Testis (tissue), 3 donors: ENCODE data around the gene EIPR1. TPM values are rescaled to one million over a fixed set of nuclear protein-coding genes. Genes with fewer than 3 reads are reported as not detected.

ENCODE experiments used
- DNase-seq: peaks from one replicate; pipeline ENCODE4 v3.0.0-alpha.2; 2019
- H3K27ac ChIP-seq, 2 donors: fragments of 200-600 bp; sonication (generic); one replicate each; pipeline ENCODE4 v1.5.1; 2019
- H3K27me3 ChIP-seq: fragments of 200-600 bp; sonication (generic); one replicate; pipeline ENCODE4 v1.5.1; 2019
- H3K36me3 ChIP-seq: fragments of 200-600 bp; sonication (generic); one replicate; pipeline ENCODE4 v1.5.1; 2017; ENCODE audit warnings: low read depth; ENCODE audit errors: missing control alignments
- H3K4me1 ChIP-seq: fragments of 200-600 bp; sonication (generic); one replicate; pipeline ENCODE4 v1.5.1; 2019
- H3K4me3 ChIP-seq, 2 donors: fragments of 200-600 bp; sonication (generic); one replicate each; pipeline ENCODE4 v1.5.1; 2017 to 2019
- H3K9me3 ChIP-seq: fragments of 200-600 bp; sonication (generic); one replicate; pipeline ENCODE4 v1.5.1; 2017
- POLR2A ChIP-seq: fragments of 450-650 bp; IDR thresholded peaks from one replicate; pipeline ENCODE4 v1.6.1; 2017; ENCODE audit warnings: antibody characterized with exemption, mild to moderate bottlenecking, moderate library complexity
- WGBS, 2 donors: methylation state at CpG; one replicate each; pipeline ENCODE4 v1.1.5; 2018; 5-methylcytosine and 5-hydroxymethylcytosine counted together
- intact Hi-C: fragments of 100-400 bp; cut with DNase I; formaldehyde crosslinking; loops from one replicate; pipeline ENCODE4 v1.15.1; 2023; ENCODE audit warnings: low total_unique reads
- polyA plus RNA-seq: library from polyadenylated mRNA; stranded (reverse); fragments of 350-450 nt; fragmentation: Illumina TruSeq; extraction: RNeasy Lipid Tissue Mini Kit (QIAGEN cat#74804); gene quantifications from one replicate; pipeline ENCODE4 v1.2.3, GENCODE V29; 2014; ENCODE audit warnings: low read depth, low replicate concordance; ENCODE audit not compliant: insufficient read depth
- total RNA-seq, 2 donors: library from RNA; depleted of rRNA; stranded (reverse); fragments of >200 nt; gene quantifications; one replicate each; pipeline ENCODE4 v1.2.3, GENCODE V29; 2016
- TF ChIP-seq, protein P1 (sequence below), 3 experiments: fragments of 450-650 bp in 2 of 3; fragments of 200-600 bp in 1 of 3; sonication (generic) in 1 of 3; IDR thresholded peaks; one replicate each; pipeline ENCODE4 v1.5.1; 2016 to 2019; ENCODE audit warnings: antibody characterized with exemption in 3 of 3, mild to moderate bottlenecking in 2 of 3, moderate library complexity in 1 of 3

Gene EIPR1
- total and polyA plus RNA-seq, 3 donors from 2014 or later: 31.5 to 40.2 (median 32.1) TPM

DNA sequence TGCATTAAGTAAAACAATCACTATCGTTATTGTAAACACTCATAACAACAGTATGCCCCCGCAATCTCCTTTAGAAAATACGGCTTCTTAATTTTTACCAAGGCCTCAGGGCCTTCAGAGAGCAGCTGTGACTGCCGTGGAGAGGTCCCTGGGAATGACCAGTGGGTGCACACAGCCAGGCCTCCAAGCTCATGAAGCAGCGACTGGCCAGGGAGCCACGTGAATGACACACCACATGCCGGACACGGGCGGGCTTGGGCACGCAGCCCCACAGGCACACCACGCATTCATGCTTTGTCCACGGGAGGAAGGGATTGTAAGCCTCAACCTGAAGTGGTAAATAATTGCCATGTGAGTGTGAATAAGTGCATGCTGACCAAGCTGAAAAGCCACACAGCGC lies 121.0 kb downstream of the EIPR1 start:
- Histone ChIP-seq H3K4me3 (no peak overlapping the region), H3K27me3 (no peaks in the 10 kb centered on the region), H3K4me1 (no peaks in the 10 kb centered on the region), H3K27ac (no peak overlapping the region), H3K36me3 (no peaks in the 10 kb centered on the region), H3K9me3 (no peaks in the 10 kb centered on the region)
- 95 to 97% methylated on average over 13 of the region's 13 CpGs for WGBS, 2 donors
- no peak for DNase-seq
- TF ChIP-seq POLR2A: no peak
- TF ChIP-seq, protein P1, sequence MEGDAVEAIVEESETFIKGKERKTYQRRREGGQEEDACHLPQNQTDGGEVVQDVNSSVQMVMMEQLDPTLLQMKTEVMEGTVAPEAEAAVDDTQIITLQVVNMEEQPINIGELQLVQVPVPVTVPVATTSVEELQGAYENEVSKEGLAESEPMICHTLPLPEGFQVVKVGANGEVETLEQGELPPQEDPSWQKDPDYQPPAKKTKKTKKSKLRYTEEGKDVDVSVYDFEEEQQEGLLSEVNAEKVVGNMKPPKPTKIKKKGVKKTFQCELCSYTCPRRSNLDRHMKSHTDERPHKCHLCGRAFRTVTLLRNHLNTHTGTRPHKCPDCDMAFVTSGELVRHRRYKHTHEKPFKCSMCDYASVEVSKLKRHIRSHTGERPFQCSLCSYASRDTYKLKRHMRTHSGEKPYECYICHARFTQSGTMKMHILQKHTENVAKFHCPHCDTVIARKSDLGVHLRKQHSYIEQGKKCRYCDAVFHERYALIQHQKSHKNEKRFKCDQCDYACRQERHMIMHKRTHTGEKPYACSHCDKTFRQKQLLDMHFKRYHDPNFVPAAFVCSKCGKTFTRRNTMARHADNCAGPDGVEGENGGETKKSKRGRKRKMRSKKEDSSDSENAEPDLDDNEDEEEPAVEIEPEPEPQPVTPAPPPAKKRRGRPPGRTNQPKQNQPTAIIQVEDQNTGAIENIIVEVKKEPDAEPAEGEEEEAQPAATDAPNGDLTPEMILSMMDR (IDR thresholded peaks at IDR 0.05): no peak
- intact Hi-C loops: no loop called here

DNA sequence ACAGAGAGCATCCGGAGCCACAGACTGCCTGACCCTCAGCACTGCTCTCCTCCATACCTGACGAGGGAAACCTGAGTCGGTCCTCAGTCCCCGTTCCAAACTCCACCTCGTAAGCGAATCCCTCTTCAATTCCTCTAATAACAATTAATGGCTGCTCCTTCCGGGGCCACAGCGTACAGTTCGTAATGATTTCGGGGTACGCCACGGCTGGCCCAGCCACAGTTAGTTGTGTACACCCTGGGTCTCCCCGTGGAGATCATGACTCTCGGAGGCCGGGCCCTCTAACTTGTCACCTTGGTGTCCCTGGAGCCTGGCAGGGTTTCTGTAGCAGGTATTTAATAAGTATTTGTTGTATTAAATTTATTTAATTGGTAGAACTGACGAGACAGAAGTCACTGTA lies 121.5 kb downstream of the EIPR1 start:
- no peak for TF ChIP-seq POLR2A
- TF ChIP-seq, protein P1 (IDR thresholded peaks at IDR 0.05): no peak
- H3K4me1 ChIP-seq: no peaks in the 10 kb centered on the region
- H3K27me3 ChIP-seq: no peaks in the 10 kb centered on the region
- no peak for DNase-seq
- WGBS, 2 donors: 98% methylated on average over 16 of the region's 16 CpGs
- no peak overlapping the region for H3K4me3 ChIP-seq
- no peaks in the 10 kb centered on the region for H3K9me3 ChIP-seq
- H3K27ac ChIP-seq: no peak overlapping the region
- intact Hi-C loops: no loop called here
- no peaks in the 10 kb centered on the region for H3K36me3 ChIP-seq

DNA sequence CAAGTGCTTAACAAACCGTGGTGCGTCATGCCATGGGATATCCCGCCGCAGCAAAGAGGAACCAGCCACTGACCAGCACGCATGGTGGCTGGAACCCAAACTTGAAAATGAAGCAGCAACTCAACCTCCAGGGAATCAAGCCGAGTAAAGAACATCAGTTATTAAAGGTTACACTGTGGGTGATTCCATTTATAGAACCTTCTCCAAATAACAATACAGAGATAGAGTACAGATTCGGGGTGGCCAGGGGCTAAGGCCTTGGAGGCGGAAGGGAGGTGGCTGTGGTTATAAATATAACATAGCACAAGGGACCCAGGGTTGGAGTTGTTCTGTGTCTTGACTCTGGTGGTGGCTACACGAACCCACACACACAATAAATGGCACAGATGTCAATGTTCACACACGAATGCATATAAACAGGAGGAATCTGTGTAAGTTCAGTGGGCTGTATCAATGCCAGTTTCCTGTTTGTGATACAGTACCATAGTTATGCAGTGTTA lies 123.1 kb downstream of the EIPR1 start:
- H3K27ac ChIP-seq: no peak overlapping the region
- H3K4me1 ChIP-seq: no peaks in the 10 kb centered on the region
- no peak for DNase-seq
- no peaks in the 10 kb centered on the region for H3K36me3 ChIP-seq
- H3K27me3 ChIP-seq: no peaks in the 10 kb centered on the region
- TF ChIP-seq, protein P1 (IDR thresholded peaks at IDR 0.05): no peak
- no peak for TF ChIP-seq POLR2A
- 94 to 97% methylated on average over 10 of the region's 10 CpGs for WGBS, 2 donors
- intact Hi-C loops: no loop called here
- H3K9me3 ChIP-seq: no peaks in the 10 kb centered on the region
- no peak overlapping the region for H3K4me3 ChIP-seq

DNA sequence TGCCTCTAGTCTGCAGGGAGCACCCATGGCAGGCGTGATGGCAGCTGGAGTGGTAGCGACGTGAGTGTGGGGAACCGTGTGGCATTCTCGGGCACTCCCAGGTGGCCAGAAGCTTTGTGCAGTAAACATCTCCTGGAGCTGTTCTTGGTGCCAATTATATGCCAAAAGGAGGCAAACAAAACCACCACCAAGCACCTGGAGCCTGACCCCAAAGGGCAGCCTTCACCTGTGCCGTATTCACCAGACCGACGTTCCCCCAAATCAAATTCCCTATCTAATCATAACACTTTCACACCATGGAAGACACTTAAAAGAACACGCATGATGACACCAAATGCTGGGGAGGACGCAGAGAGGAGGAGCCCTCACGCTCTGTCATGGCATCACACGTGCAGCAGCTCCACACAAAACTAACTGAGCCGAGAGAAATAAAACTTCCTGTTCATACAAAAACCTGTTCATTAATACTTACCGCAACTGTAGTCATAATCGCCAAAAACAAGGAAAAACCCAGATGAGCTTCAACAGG lies 123.6 kb downstream of the EIPR1 start:
- Histone ChIP-seq H3K27ac (no peak overlapping the region), H3K9me3 (no peaks in the 10 kb centered on the region), H3K4me3 (no peak overlapping the region), H3K27me3 (no peaks in the 10 kb centered on the region), H3K36me3 (no peaks in the 10 kb centered on the region), H3K4me1 (no peaks in the 10 kb centered on the region)
- no peak for TF ChIP-seq POLR2A
- intact Hi-C loops: no loop called here
- no peak for DNase-seq
- 78 to 89% methylated on average over 15 of the region's 15 CpGs for WGBS, 2 donors

DNA sequence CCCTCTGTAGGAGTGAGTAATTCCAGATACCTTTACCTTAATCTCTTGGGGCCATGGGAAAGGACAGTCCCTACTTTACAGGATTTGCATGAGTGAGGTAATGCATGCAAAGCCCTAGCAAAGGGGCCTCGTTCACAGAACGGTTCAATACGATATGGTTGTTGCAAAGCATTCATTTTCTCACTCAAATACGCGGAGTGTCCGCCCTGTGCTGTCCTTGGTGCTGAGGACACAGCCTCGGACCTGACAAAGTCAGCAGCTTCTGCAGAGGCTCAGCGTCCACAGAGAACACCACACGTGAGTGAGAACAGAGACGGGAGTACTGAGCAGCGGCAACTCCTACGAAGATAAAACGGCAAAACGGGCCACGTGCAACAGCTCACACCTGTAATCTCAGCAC lies 125.7 kb downstream of the EIPR1 start:
- peak; percentile 37 for DNase-seq
- no peaks in the 10 kb centered on the region for H3K27me3 ChIP-seq
- 52 to 82% methylated on average over 15 of the region's 15 CpGs for WGBS, 2 donors
- no peak overlapping the region for H3K4me3 ChIP-seq
- TF ChIP-seq POLR2A: no peak
- TF ChIP-seq, protein P1 (IDR thresholded peaks at IDR 0.05): no peak
- intact Hi-C loops: no loop called here
- H3K36me3 ChIP-seq: no peaks in the 10 kb centered on the region
- no peak overlapping the region for H3K27ac ChIP-seq
- no peaks in the 10 kb centered on the region for H3K4me1 ChIP-seq
- no peaks in the 10 kb centered on the region for H3K9me3 ChIP-seq
